HuH-7 (cell line): ENCODE results near the gene PCARE.
"Not testable (repeated sequence)": the region's sequence is repeated elsewhere in the genome, so short reads cannot be mapped to it uniquely, and the experiment has no call there.

Experiments
- DNase-seq: peaks from one replicate; pipeline ENCODE4 v3.0.0; 2011; ENCODE audit warnings: low spot score

PCARE gene

GRCh38 chr2:29074411-29074810 lies at the start of gene PCARE:
Gene PCARE, minus strand, starts transcription at chr2:29074523. Its CDS starts 262 bp downstream, at chr2:29074261.
- DNase-seq = no peak

- no peak for DNase-seq
These were observed 49.5 kb upstream of the PCARE start for GRCh38 chr2:29123617-29124349.

- DNase-seq = no peak
These were observed 46.5 kb upstream of the PCARE start for GRCh38 chr2:29120846-29121245.

GRCh38 chr2:29119211-29119610 lies 44.9 kb upstream of the PCARE start:
- no peak for DNase-seq

GRCh38 chr2:29117636-29118303 lies 43.4 kb upstream of the PCARE start:
- DNase-seq = no peak

GRCh38 chr2:29115797-29116781 lies 41.8 kb upstream of the PCARE start:
- peak; percentile 50 for DNase-seq

- DNase-seq = peak; percentile 36
These were observed 40.8 kb upstream of the PCARE start, which contains the start of gene CLIP4 for GRCh38 chr2:29114946-29115609. Gene CLIP4, plus strand, starts transcription at chr2:29115415. Its CDS starts 5,974 bp downstream, at chr2:29121389.

GRCh38 chr2:29114586-29114945 lies 40.2 kb upstream of the PCARE start:
- DNase-seq = no peak

- no peak for DNase-seq
These were observed 39.6 kb upstream of the PCARE start for GRCh38 chr2:29113891-29114321.

GRCh38 chr2:29113027-29113686 lies 38.8 kb upstream of the PCARE start:
- DNase-seq = no peak

GRCh38 chr2:29112379-29112778 lies 38.1 kb upstream of the PCARE start:
- DNase-seq = no peak

GRCh38 chr2:29110916-29111535 lies 36.7 kb upstream of the PCARE start:
- no peak for DNase-seq

GRCh38 chr2:29109246-29109645 lies 34.9 kb upstream of the PCARE start:
- DNase-seq = no peak

- peak; percentile 40 for DNase-seq
These were observed 33.9 kb upstream of the PCARE start for GRCh38 chr2:29108225-29108624.

- not testable (repeated sequence) for DNase-seq
These were observed 33.2 kb upstream of the PCARE start for GRCh38 chr2:29107547-29107946.

- no peak for DNase-seq
These were observed 32.7 kb upstream of the PCARE start for GRCh38 chr2:29106980-29107388.

GRCh38 chr2:29106256-29106655 lies 31.9 kb upstream of the PCARE start:
- DNase-seq = no peak

GRCh38 chr2:29105375-29105774 lies 31.1 kb upstream of the PCARE start:
- DNase-seq = no peak

- DNase-seq = no peak
These were observed 30.4 kb upstream of the PCARE start for GRCh38 chr2:29104688-29105087.

GRCh38 chr2:29100564-29100963 lies 26.2 kb upstream of the PCARE start:
- DNase-seq = no peak

- no peak for DNase-seq
These were observed 23.2 kb upstream of the PCARE start for GRCh38 chr2:29097569-29097968.
